ENCODE results near the gene ADAMTS17. TPM values are rescaled to one million over a fixed set of nuclear protein-coding genes. Genes with fewer than 3 reads are reported as not detected.

The ADAMTS17 gene
- total and polyA plus RNA-seq, 8 donors, result 4.2 to 16.4 (median 10.8) TPM

DNA sequence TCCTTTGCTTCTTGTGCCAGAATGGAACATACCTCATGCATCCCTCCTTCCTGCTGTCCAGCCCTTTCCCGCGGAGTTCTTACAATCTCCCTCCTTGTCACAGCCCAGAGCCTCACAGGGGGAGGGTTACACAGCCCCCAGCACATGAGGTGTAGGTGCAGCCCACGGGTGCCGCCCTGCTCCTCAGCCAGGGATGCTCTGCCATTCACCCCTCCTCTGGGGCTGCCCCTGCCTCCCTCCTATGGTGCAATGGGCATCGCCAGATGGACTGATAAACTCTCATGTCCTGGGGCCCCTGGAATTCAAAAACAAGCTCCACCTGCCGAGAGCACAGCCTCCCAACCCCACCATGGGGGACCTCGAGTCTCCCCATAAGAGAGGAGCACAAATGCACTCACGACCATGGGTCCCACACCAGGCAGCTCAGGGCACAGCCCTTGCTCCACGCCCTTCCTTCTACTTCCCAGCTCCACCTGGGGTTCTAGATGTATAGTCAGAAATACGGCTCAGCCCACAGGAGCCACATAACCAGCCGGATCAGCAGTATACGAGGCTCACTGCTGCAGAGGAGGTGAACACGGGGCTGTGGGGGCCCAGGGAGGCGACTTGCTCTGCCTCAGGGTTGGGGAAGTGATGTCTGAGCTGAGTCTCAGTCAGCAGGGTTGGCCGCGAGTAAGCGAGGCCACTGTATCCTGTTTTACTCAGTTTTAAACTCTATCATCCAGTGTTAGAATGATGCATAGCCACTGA lies 338.8 kb downstream of the ADAMTS17 start:
- 92 to 94% methylated on average over 17 of the region's 17 CpGs for WGBS, 2 donors

DNA sequence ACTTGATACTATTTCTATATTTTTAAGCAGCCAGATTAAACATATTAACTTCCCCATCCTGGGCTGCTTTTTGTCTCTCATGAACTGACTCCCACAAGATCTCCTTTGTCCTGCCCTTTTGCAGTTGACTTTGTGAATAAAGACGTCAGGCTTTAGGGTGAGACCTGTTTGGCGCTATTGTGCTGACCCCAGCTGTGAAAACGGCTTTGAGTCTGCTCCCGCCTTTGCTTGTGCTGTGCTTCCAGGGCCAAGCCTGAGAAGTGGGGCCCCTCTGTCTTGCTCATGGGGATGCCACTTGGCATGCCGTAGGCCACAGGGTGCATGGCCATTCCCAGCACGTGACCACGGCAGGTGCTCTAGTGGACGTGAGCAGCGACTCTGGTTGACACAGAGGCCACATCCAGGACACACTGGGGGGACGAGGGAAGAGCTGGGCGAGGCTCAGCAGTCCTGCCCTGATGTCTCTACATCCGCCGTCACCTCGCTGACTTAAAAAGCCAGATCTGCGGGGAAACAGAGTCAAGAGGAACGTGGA lies 339.6 kb downstream of the ADAMTS17 start:
- Histone ChIP-seq H3K27me3 (no peaks in the 10 kb centered on the region), H3K4me1 (no peaks in the 10 kb centered on the region), H3K36me3 (no peaks in the 10 kb centered on the region), H3K27ac (no peak overlapping the region), H3K4me3 (no peak overlapping the region), H3K9me3 (no peaks in the 10 kb centered on the region)
- intact Hi-C loops (cut with DNase I), result no loop called here
- no peak for FAIRE-seq
- no peak for ATAC-seq
- 81 to 93% methylated on average over 16 of the region's 16 CpGs for WGBS, 2 donors
- TF ChIP-seq CTCF (IDR thresholded peaks at IDR 0.05), result no peak
- DNase-seq, result no peak

More for the DNA sequence above, 338.8 kb downstream of the ADAMTS17 start:
- Histone ChIP-seq H3K27me3 (no peaks in the 10 kb centered on the region), H3K36me3 (no peaks in the 10 kb centered on the region), H3K4me3 (no peak overlapping the region), H3K27ac (no peak overlapping the region), H3K9me3 (no peaks in the 10 kb centered on the region), H3K4me1 (no peaks in the 10 kb centered on the region)
- DNase-seq (no peak), ATAC-seq (no peak), FAIRE-seq (no peak)
- intact Hi-C loops (cut with DNase I), result no loop called here
- TF ChIP-seq CTCF (IDR thresholded peaks at IDR 0.05), result no peak

- Histone ChIP-seq H3K4me3 (no peak overlapping the region), H3K36me3 (no peaks in the 10 kb centered on the region), H3K27ac (no peak overlapping the region), H3K9me3 (no peaks in the 10 kb centered on the region), H3K4me1 (no peaks in the 10 kb centered on the region), H3K27me3 (no peaks in the 10 kb centered on the region)
- DNase-seq (no peak), FAIRE-seq (no peak), ATAC-seq (no peak)
- no peak for TF ChIP-seq CTCF (IDR thresholded peaks at IDR 0.05)
- intact Hi-C loops (cut with DNase I), result no loop called here
- WGBS, 2 donors, result 93 to 97% methylated on average over 10 of the region's 10 CpGs
Measured at GRCh38 chr15:100001405-100001804, 340.4 kb downstream of the ADAMTS17 start.

- no peaks in the 10 kb centered on the region for H3K27me3 ChIP-seq
- 96 to 97% methylated on average over 19 of the region's 19 CpGs for WGBS, 2 donors
- DNase-seq (peak in 1 of 6 donors; percentile 22), FAIRE-seq (no peak), ATAC-seq (no peak)
- no peak overlapping the region for H3K27ac ChIP-seq
- no peak for TF ChIP-seq CTCF (IDR thresholded peaks at IDR 0.05)
- no peaks in the 10 kb centered on the region for H3K4me1 ChIP-seq
- H3K4me3 ChIP-seq, result no peak overlapping the region
- intact Hi-C loops (cut with DNase I), result no loop called here
- no peaks in the 10 kb centered on the region for H3K36me3 ChIP-seq
- H3K9me3 ChIP-seq, result no peaks in the 10 kb centered on the region
Measured at GRCh38 chr15:99999282-100000070, 342.3 kb downstream of the ADAMTS17 start.
